IMR-90 (cell line): ENCODE measurements around the gene DDC. TPM values are rescaled to one million over a fixed set of nuclear protein-coding genes. Genes with fewer than 3 reads are reported as not detected.
"Not testable (repeated sequence)": the region's sequence is repeated elsewhere in the genome, so short reads cannot be mapped to it uniquely, and the experiment has no call there.

ENCODE experiments used
- ATAC-seq: fragments of 200-7000 bp; cut with Tn5 transposase; 2 replicates; pipeline ENCODE4 v1.9.1; 2020; ENCODE audit warnings: low read depth, mild to moderate bottlenecking, moderate library complexity
- BruUV-seq: library from RNA; stranded (reverse); fragments of 400-500 nt; replicated peaks from 2 replicates; lab custom pipeline; 2021; lab: Mats Ljungman, UMichigan
- CTCF ChIA-PET: fragments of 300-600 bp; formaldehyde crosslinking; extraction: SDS; loops from one replicate; lab custom pipeline; 2021; ENCODE audit warnings: antibody characterized with exemption; lab: Yijun Ruan, JAX
- POLR2A ChIA-PET: fragments of 300-600 bp; sonication (Branson Sonifier 250); formaldehyde crosslinking; loops from one replicate; lab custom pipeline; 2022; ENCODE audit warnings: antibody characterized with exemption; ENCODE audit not compliant: unreplicated experiment; lab: Charles Lee
- DNase-seq: peaks from one replicate; pipeline ENCODE4 v3.0.0; 2013
- H2AFZ ChIP-seq: replicated peaks from 2 replicates; pipeline ENCODE3; 2013; ENCODE audit warnings: low read length, mild to moderate bottlenecking; ENCODE audit not compliant: poor library complexity
- H2AK5ac ChIP-seq: 2 replicates; pipeline ENCODE4 v1.6.1; 2013; ENCODE audit warnings: low read depth, low read length, inconsistent platforms
- H2AK9ac ChIP-seq: replicated peaks from 2 replicates; pipeline ENCODE3; 2013; ENCODE audit warnings: mild to moderate bottlenecking, low read depth, low read length, moderate library complexity; ENCODE audit not compliant: poor library complexity
- H2BK120ac ChIP-seq: 2 replicates; pipeline ENCODE4 v1.6.1; 2013; ENCODE audit warnings: low read depth, low read length, inconsistent platforms
- H2BK15ac ChIP-seq: 3 replicates; pipeline ENCODE4 v1.6.1; 2013; ENCODE audit warnings: low read depth, low read length, inconsistent platforms
- H2BK20ac ChIP-seq: 2 replicates; pipeline ENCODE4 v1.6.1; 2013; ENCODE audit warnings: low read depth, mild to moderate bottlenecking, inconsistent platforms, low read length, moderate library complexity
- H2BK5ac ChIP-seq: 2 replicates; pipeline ENCODE4 v1.6.1; 2013; ENCODE audit warnings: mild to moderate bottlenecking, low read depth, low read length, inconsistent platforms; ENCODE audit not compliant: poor library complexity, severe bottlenecking
- H3K14ac ChIP-seq: replicated peaks from 2 replicates; pipeline ENCODE4 v1.6.1; 2013; ENCODE audit warnings: low read depth, low read length, inconsistent platforms
- H3K18ac ChIP-seq: 2 replicates; pipeline ENCODE4 v1.6.1; 2013; ENCODE audit warnings: low read depth, low read length, control low read depth
- H3K23ac ChIP-seq: 2 replicates; pipeline ENCODE4 v1.6.1; 2013; ENCODE audit warnings: low read depth, low read length, inconsistent platforms
- H3K27ac ChIP-seq: 2 replicates; pipeline ENCODE4 v1.5.1; 2013; ENCODE audit warnings: mild to moderate bottlenecking, control low read depth, low read length; ENCODE audit not compliant: insufficient read depth
- H3K27me3 ChIP-seq: 2 replicates; pipeline ENCODE4 v1.6.1; 2013; ENCODE audit warnings: low read length; ENCODE audit not compliant: control insufficient read depth, insufficient read depth
- H3K36me3 ChIP-seq: 2 replicates; pipeline ENCODE4 v1.6.1; 2013; ENCODE audit warnings: low read length, mixed read lengths; ENCODE audit not compliant: control insufficient read depth, insufficient read depth
- H3K4ac ChIP-seq: 2 replicates; pipeline ENCODE4 v1.6.1; 2013; ENCODE audit warnings: low read depth, low read length, inconsistent platforms
- H3K4me1 ChIP-seq: 2 replicates; pipeline ENCODE4 v1.6.1; 2013; ENCODE audit warnings: low read length, mixed read lengths; ENCODE audit not compliant: control insufficient read depth, insufficient read depth
- H3K4me2 ChIP-seq: 2 replicates; pipeline ENCODE4 v1.6.1; 2013; ENCODE audit warnings: low read depth, mild to moderate bottlenecking, control low read depth, low read length, moderate library complexity
- H3K4me3 ChIP-seq: 2 replicates; pipeline ENCODE4 v1.5.1; 2013; ENCODE audit warnings: low read depth, mild to moderate bottlenecking, control low read depth, low read length, moderate library complexity; ENCODE audit not compliant: insufficient read depth
- H3K56ac ChIP-seq: 2 replicates; pipeline ENCODE4 v1.6.1; 2013; ENCODE audit warnings: low read length, inconsistent platforms; ENCODE audit not compliant: insufficient read depth; ENCODE audit errors: extremely low read depth
- H3K79me1 ChIP-seq, 2 experiments: 2 replicates each; pipeline ENCODE4 v1.6.1; 2013; ENCODE audit warnings: low read length in 2 of 2, inconsistent platforms in 1 of 2, low read depth in 1 of 2
- H3K9ac ChIP-seq: 2 replicates; pipeline ENCODE4 v1.6.1; 2013; ENCODE audit warnings: low read depth, low read length, control low read depth
- H3K9me1 ChIP-seq: 2 replicates; pipeline ENCODE4 v1.6.1; 2013; ENCODE audit warnings: low read length, inconsistent platforms; ENCODE audit not compliant: insufficient read depth
- H3K9me3 ChIP-seq: 2 replicates; pipeline ENCODE4 v1.6.1; 2013; ENCODE audit warnings: low read length; ENCODE audit not compliant: control insufficient read depth, insufficient read depth
- H4K20me1 ChIP-seq: 2 replicates; pipeline ENCODE4 v1.6.1; 2013; ENCODE audit warnings: low read length, inconsistent platforms; ENCODE audit not compliant: insufficient read depth
- H4K5ac ChIP-seq: 2 replicates; pipeline ENCODE4 v1.6.1; 2013; ENCODE audit warnings: mild to moderate bottlenecking, low read depth, low read length, control low read depth
- H4K8ac ChIP-seq, 2 experiments: 2 replicates each; pipeline ENCODE4 v1.6.1; 2013; ENCODE audit warnings: low read depth in 2 of 2, low read length in 2 of 2, control low read depth in 1 of 2, inconsistent platforms in 1 of 2
- H4K91ac ChIP-seq: 2 replicates; pipeline ENCODE4 v1.6.1; 2013; ENCODE audit warnings: low read depth, low read length, inconsistent platforms; ENCODE audit not compliant: insufficient read depth
- WGBS, 2 experiments: methylation state at CpG; one replicate each; pipeline versions ENCODE4 v1.1.5 to v1.1.7; 2013; ENCODE audit warnings: missing lambda C conversion rate in 2 of 2; ENCODE audit not compliant: insufficient read length in 1 of 2; ENCODE audit errors: extremely low coverage in 2 of 2; 5-methylcytosine and 5-hydroxymethylcytosine counted together
- dilution Hi-C: fragments of 300-500 bp; cut with HindIII; formaldehyde crosslinking; loops from one replicate; pipeline ENCODE4 v1.14.3; 2018; ENCODE audit warnings: low sequenced_read_pairs; ENCODE audit not compliant: unreplicated experiment
- in situ Hi-C: fragments of 300-500 bp; cut with MboI; formaldehyde crosslinking; loops from 3 replicates; pipeline ENCODE4 v1.14.3; 2019; ENCODE audit warnings: low sequenced_read_pairs, inconsistent platforms, mixed read lengths
- intact Hi-C: fragments of 100-400 bp; cut with micrococcal nuclease; formaldehyde crosslinking; loops from 2 replicates; pipeline ENCODE4 v1.10.0; 2022
- polyA plus RNA-seq, 3 experiments: library from polyadenylated mRNA; depleted of rRNA; stranded (reverse); fragments of >200 nt; gene quantifications; 2 replicates each; pipeline ENCODE4 v1.2.3, GENCODE V29; 2012; ENCODE audit warnings: low replicate concordance in 1 of 3
- total RNA-seq: library from RNA; depleted of rRNA; stranded (reverse); fragments of >200 nt; gene quantifications from 2 replicates; pipeline ENCODE4 v1.2.3, GENCODE V29; 2012

The DDC gene
- total and polyA plus RNA-seq, 2 of the 4 experiments (the other 2 are of a cell fraction), result not detected

DNA sequence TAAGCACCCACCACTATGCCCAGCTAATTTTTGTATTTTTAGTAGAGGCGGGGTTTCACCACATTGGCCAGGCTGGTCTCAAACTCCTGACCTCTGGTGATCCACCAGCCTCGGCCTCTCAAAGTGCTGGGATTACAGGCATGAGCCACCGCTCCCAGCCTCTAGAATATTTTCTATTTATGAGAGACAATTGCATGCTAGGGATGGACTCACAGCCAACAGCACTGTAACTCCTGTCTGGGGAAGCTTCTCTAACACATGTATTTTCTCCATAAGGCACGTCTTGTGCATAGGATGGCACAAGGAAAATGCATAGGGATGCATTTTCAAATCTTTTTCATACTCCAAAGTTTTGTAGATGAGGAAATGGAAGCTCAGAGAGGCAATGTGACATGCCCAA, 19.6 kb downstream of the DDC start:
- H3K14ac ChIP-seq, H4K20me1 ChIP-seq, H2BK5ac ChIP-seq, H3K27ac ChIP-seq, DNase-seq, H3K4ac ChIP-seq, dilution Hi-C loops, H3K18ac ChIP-seq, H3K9ac ChIP-seq, H3K9me1 ChIP-seq, H3K23ac ChIP-seq, H3K4me1 ChIP-seq, H3K4me2 ChIP-seq, BruUV-seq, H3K79me1 ChIP-seq, intact Hi-C loops, H4K8ac ChIP-seq, in situ Hi-C loops, H2AFZ ChIP-seq, H2BK15ac ChIP-seq, H3K56ac ChIP-seq, ATAC-seq, H3K4me3 ChIP-seq, H2BK20ac ChIP-seq, H2AK5ac ChIP-seq, H2BK120ac ChIP-seq, H4K5ac ChIP-seq, H4K91ac ChIP-seq, H2AK9ac ChIP-seq, H3K36me3 ChIP-seq, H3K9me3 ChIP-seq: not testable (repeated sequence)
- ChIA-PET CTCF (interaction anchor here (0.7 to 1.1 kb wide), 2 partner anchors 9 to 11 kb away, joined by 3 read pairs; no protein-coding TSS in a partner anchor), POLR2A (interaction anchor here (0.6 kb wide), 1 partner anchor 11 kb away, joined by 3 read pairs; no protein-coding TSS in a partner anchor)
- WGBS, 2 experiments, result no CpG with 5 or more reads among the region's 4 CpGs
- H3K27me3 ChIP-seq, result peaks cover 14% of the 10 kb centered on the region
